Measurements from ENCODE around the gene RNLS. TPM values are rescaled to one million over a fixed set of nuclear protein-coding genes. Genes with fewer than 3 reads are reported as not detected.
A peak's percentile ranks its signal among the peaks of the same experiment; 100 is the strongest.

RNLS gene
- total RNA-seq, 1 experiment from 2014 or later = not detected

DNA sequence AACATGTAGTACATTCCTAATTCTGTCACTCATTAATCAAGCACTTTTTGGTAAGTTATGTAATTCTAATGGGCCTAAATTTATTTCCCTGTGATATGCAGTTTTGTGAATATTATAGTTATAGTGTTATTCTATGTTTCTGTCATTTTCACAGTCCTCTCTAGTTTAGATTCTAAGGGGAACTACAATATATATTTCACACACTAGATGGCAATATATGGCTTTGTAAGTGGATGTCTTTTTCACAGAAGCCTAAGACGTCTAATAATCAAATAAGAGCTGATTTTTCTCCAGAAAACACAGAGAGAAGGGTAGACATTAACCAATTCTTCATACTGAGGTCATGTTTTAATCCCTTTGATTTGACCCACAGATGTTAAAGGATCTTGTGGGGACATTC, 18.0 kb downstream of the RNLS start:
- Histone ChIP-seq H3K4me1 (ENCODE audit: control insufficient read depth in 1 of 2, insufficient read depth in 2 of 2, low read length in 2 of 2) (no peaks in the 10 kb centered on the region), H3K36me3 (ENCODE audit: control insufficient read depth in 1 of 2, insufficient read depth in 2 of 2, low read length in 2 of 2) (no peaks in the 10 kb centered on the region), H3K4me3 (replicated peaks in 1 of 2; ENCODE audit: low read depth in 1 of 2, low read length in 2 of 2) (no peak overlapping the region), H3K27me3 (ENCODE audit: insufficient read depth, low read length) (no peaks in the 10 kb centered on the region), H3K27ac (ENCODE audit: low read depth, low read length) (no peak overlapping the region), H3K9me2 (ENCODE audit: insufficient read depth) (no peaks in the 10 kb centered on the region), H3K4me2 (ENCODE audit: low read length) (no peak overlapping the region), H2AFZ (ENCODE audit: low read depth, low read length, poor library complexity, severe bottlenecking) (peak overlapping the region; percentile 97), H3K9me3 (ENCODE audit: control insufficient read depth in 1 of 2, insufficient read depth in 1 of 2, low read depth in 1 of 2, low read length in 2 of 2) (no peaks in the 10 kb centered on the region), H3K9ac (ENCODE audit: low read length) (no peak overlapping the region), H3K79me2 (ENCODE audit: insufficient read depth, low read length) (no peaks in the 10 kb centered on the region), H4K20me1 (ENCODE audit: insufficient read depth) (no peaks in the 10 kb centered on the region)
- DNase-seq (ENCODE audit: low read depth, low spot score) (peak; percentile 12), ATAC-seq (peak; percentile 80)
- CTCF ChIA-PET = interaction anchor here (0.6 to 3.1 kb wide), 31 partner anchors 10 to 714 kb away, joined by 3 to 41 read pairs (median 5); no protein-coding TSS in a partner anchor
- POLR2A ChIA-PET = no interaction called here
- RAD21 ChIA-PET (ENCODE audit: low non-redundant PET in 1 of 2, low total read pairs in 2 of 2, uncharacterized antibody in 2 of 2, unreplicated experiment in 2 of 2) = interaction anchor here (0.8 to 1.5 kb wide), 10 partner anchors 11 to 369 kb away, joined by 3 to 11 read pairs (median 4); no protein-coding TSS in a partner anchor
- no TSS peak for BruUV-seq (replicated peaks)
- intact Hi-C loops (cut with micrococcal nuclease) = loop anchor here (1.0 to 5.0 kb wide), 4 partner anchors 227 to 652 kb away; no protein-coding TSS in a partner anchor
- no peak for TF ChIP-seq ELF1 (IDR thresholded peaks at IDR 0.05; ENCODE audit: borderline replicate concordance, low read depth)
- TF ChIP-seq ZFX (IDR thresholded peaks at IDR 0.05) = no peak
- TF ChIP-seq SIN3A (IDR thresholded peaks at IDR 0.05; ENCODE audit: low read depth) = no peak
- TF ChIP-seq POLR2AphosphoS5 (IDR thresholded peaks at IDR 0.05; ENCODE audit: low read depth, low read length) = no peak
- peak; percentile 29 to 67 (median 64) for TF ChIP-seq CTCF (IDR thresholded peaks at IDR 0.05 in 2 of 3, conservative IDR thresholded peaks at IDR 0.05 in 1 of 3; ENCODE audit: borderline replicate concordance in 1 of 3, insufficient read depth in 1 of 3, low read depth in 2 of 3, low read length in 2 of 3)
- no peak for TF ChIP-seq SRF (IDR thresholded peaks at IDR 0.05; ENCODE audit: low read depth)
- no peak for TF ChIP-seq EZH2phosphoT487 (IDR thresholded peaks at IDR 0.05; ENCODE audit: borderline replicate concordance)
- no peak for TF ChIP-seq EGR1 (IDR thresholded peaks at IDR 0.05; ENCODE audit: low read depth)
- TF ChIP-seq FOSL1 (IDR thresholded peaks at IDR 0.05; ENCODE audit: low read depth) = peak; percentile 8; the same call in 1 of the 2 replicates
- TF ChIP-seq EZH2 (IDR thresholded peaks at IDR 0.05) = no peak
- TF ChIP-seq, protein P1, sequence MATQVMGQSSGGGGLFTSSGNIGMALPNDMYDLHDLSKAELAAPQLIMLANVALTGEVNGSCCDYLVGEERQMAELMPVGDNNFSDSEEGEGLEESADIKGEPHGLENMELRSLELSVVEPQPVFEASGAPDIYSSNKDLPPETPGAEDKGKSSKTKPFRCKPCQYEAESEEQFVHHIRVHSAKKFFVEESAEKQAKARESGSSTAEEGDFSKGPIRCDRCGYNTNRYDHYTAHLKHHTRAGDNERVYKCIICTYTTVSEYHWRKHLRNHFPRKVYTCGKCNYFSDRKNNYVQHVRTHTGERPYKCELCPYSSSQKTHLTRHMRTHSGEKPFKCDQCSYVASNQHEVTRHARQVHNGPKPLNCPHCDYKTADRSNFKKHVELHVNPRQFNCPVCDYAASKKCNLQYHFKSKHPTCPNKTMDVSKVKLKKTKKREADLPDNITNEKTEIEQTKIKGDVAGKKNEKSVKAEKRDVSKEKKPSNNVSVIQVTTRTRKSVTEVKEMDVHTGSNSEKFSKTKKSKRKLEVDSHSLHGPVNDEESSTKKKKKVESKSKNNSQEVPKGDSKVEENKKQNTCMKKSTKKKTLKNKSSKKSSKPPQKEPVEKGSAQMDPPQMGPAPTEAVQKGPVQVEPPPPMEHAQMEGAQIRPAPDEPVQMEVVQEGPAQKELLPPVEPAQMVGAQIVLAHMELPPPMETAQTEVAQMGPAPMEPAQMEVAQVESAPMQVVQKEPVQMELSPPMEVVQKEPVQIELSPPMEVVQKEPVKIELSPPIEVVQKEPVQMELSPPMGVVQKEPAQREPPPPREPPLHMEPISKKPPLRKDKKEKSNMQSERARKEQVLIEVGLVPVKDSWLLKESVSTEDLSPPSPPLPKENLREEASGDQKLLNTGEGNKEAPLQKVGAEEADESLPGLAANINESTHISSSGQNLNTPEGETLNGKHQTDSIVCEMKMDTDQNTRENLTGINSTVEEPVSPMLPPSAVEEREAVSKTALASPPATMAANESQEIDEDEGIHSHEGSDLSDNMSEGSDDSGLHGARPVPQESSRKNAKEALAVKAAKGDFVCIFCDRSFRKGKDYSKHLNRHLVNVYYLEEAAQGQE (IDR thresholded peaks at IDR 0.05; ENCODE audit: low read depth) = no peak
- TF ChIP-seq CBX3 (IDR thresholded peaks at IDR 0.05; ENCODE audit: low read depth) = no peak
- no peak for TF ChIP-seq JUND (IDR thresholded peaks at IDR 0.05)
- no peak for TF ChIP-seq MAX (IDR thresholded peaks at IDR 0.05)
- TF ChIP-seq RAD21 (IDR thresholded peaks at IDR 0.05; ENCODE audit: low read depth) = peak; percentile 82
- no peak for TF ChIP-seq SP1 (IDR thresholded peaks at IDR 0.05; ENCODE audit: low read depth)
- no peak for TF ChIP-seq TCF7L2 (IDR thresholded peaks at IDR 0.05; ENCODE audit: borderline replicate concordance, extremely low read depth, insufficient read depth, insufficient read length)
- TF ChIP-seq POLR2A (IDR thresholded peaks at IDR 0.05; ENCODE audit: borderline replicate concordance, extremely low read depth, insufficient read depth, insufficient read length) = no peak
- TF ChIP-seq YY1 (IDR thresholded peaks at IDR 0.05; ENCODE audit: extremely low read depth, insufficient replicate concordance, low read depth, low read length) = no peak
- no peak for TF ChIP-seq ATF3 (IDR thresholded peaks at IDR 0.05)
- TF ChIP-seq CEBPB (IDR thresholded peaks at IDR 0.05; ENCODE audit: low read depth) = 0 out of 2 replicates have a peak, but pooled peaks have one; percentile 8
- TF ChIP-seq ZNF274 (IDR thresholded peaks at IDR 0.05; ENCODE audit: low read depth, low read length) = no peak

Data from HCT116 (cell line).